Suprapubic skin (tissue), 4 donors: ENCODE measurements around the gene FBXW9. TPM values are rescaled to one million over a fixed set of nuclear protein-coding genes. Genes with fewer than 3 reads are reported as not detected.

Experiments
- DNase-seq, 2 donors: peaks; one replicate each; pipeline ENCODE4 v3.0.0-alpha.2; 2019; ENCODE audit warnings: low spot score in 2 of 2
- H3K27ac ChIP-seq: fragments of 200-600 bp; sonication (generic); one replicate; pipeline ENCODE4 v1.5.1; 2019
- H3K27me3 ChIP-seq: fragments of 200-600 bp; sonication (generic); one replicate; pipeline ENCODE4 v1.5.1; 2019
- H3K36me3 ChIP-seq: fragments of 200-600 bp; sonication (generic); one replicate; pipeline ENCODE4 v1.5.1; 2019
- H3K4me1 ChIP-seq: fragments of 200-600 bp; sonication (generic); one replicate; pipeline ENCODE4 v1.5.1; 2019
- H3K4me3 ChIP-seq: fragments of 200-600 bp; sonication (generic); one replicate; pipeline ENCODE4 v1.5.1; 2019; ENCODE audit warnings: mild to moderate bottlenecking
- H3K9me3 ChIP-seq: fragments of 200-600 bp; sonication (generic); one replicate; pipeline ENCODE4 v1.5.1; 2019
- EP300 ChIP-seq: sonication (generic); formaldehyde crosslinking; IDR thresholded peaks from one replicate; pipeline ENCODE4 v1.6.1; 2017; ENCODE audit warnings: antibody characterized with exemption
- POLR2A ChIP-seq, 2 donors: fragments of 450-650 bp; IDR thresholded peaks; one replicate each; pipeline ENCODE4 v1.6.1; 2017; ENCODE audit warnings: antibody characterized with exemption in 2 of 2, mild to moderate bottlenecking in 2 of 2, moderate library complexity in 2 of 2
- POLR2AphosphoS5 ChIP-seq, 3 donors: sonication (generic); formaldehyde crosslinking; IDR thresholded peaks; one replicate each; pipeline ENCODE4 v1.6.1; 2017; ENCODE audit warnings: antibody characterized with exemption in 3 of 3
- WGBS: methylation state at CpG from one replicate; pipeline ENCODE4 v1.1.5; 2018; 5-methylcytosine and 5-hydroxymethylcytosine counted together
- total RNA-seq, 4 donors: library from RNA; depleted of rRNA; stranded (reverse); fragments of >200 nt; gene quantifications; one replicate each; pipeline ENCODE4 v1.1.0, GENCODE V29; 2016
- TF ChIP-seq, protein P1 (sequence below), 2 donors: fragments of 200-600 bp in 1 of 2; fragments of 450-650 bp in 1 of 2; sonication (generic) in 1 of 2; IDR thresholded peaks; one replicate each; pipeline ENCODE4 v1.5.1; 2016 to 2019; ENCODE audit warnings: antibody characterized with exemption in 2 of 2, mild to moderate bottlenecking in 1 of 2, moderate library complexity in 1 of 2

FBXW9 gene
- 10 to 100 TPM in 3 of 4 donors, 1 to 10 TPM in 1; 9.7 to 13.7 (median 12.3) TPM for total RNA-seq

DNA sequence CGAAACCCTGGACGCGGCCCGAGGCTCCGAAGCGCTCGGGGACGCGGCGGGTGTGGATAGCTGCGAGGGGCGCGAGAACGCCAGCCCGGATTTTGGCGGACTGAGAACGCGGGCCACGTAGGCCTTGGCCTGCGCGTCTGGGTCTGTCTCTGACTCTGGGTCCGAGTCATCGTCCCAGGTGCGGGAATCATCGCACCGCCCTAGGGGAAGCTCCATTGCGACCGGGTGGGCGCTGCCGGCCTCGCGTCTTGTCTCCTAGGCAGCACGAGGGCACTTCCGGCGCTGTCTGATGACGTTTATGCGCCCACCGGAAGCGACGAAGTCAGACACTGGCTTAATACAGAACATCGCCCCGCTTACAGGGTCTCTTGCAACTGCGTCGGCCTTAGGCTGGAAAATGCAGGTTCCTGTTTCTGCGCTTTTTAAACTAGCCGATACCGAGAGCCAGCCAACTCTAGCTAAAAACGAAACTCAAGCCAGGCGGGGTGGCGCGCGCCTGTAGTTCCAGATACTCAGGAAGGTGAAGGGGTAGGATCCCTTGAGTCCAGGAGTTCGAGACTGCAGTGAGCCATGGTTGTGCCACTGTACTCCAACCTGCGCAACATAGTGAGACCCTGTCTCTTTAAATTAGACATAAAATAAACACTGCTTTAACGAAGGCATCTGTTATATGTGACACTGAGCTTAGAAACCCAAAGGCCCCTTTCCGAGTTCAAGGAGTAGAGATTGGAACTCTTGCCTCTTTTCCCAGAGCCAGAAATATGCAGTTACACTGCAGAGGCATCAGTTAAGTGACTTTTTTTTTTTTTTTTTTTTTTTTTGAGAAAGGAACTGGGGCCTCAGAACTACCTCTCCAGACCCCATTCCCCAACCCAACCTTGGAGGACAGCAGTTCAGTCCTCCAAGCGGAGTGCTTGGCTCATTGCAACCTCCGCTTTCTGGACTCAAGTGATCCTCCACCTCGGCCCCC, at the start of gene FBXW9:
FBXW9 (minus strand) TSS at position 266 of the 970 bp plus-strand sequence; CDS start at position 216, 50 bp downstream.
- peaks cover 26% of the 10 kb centered on the region for H3K36me3 ChIP-seq
- H3K4me1 ChIP-seq = peaks cover 22% of the 10 kb centered on the region
- peak within 1 kb of the TSS; percentile 81 for H3K4me3 ChIP-seq
- no peaks in the 10 kb centered on the region for H3K9me3 ChIP-seq
- TF ChIP-seq POLR2A (IDR thresholded peaks at IDR 0.05) = peak in 1 of 2 donors; percentile 33
- no peak for TF ChIP-seq EP300
- peak; percentile 35 to 95 (median 94) for TF ChIP-seq POLR2AphosphoS5 (IDR thresholded peaks at IDR 0.05)
- peak; percentile 98 to 99 for DNase-seq
- WGBS = 29% methylated on average over 12 of the region's 59 CpGs
- H3K27ac ChIP-seq = peak within 1 kb of the TSS; percentile 82
- H3K27me3 ChIP-seq = no peaks in the 10 kb centered on the region

DNA sequence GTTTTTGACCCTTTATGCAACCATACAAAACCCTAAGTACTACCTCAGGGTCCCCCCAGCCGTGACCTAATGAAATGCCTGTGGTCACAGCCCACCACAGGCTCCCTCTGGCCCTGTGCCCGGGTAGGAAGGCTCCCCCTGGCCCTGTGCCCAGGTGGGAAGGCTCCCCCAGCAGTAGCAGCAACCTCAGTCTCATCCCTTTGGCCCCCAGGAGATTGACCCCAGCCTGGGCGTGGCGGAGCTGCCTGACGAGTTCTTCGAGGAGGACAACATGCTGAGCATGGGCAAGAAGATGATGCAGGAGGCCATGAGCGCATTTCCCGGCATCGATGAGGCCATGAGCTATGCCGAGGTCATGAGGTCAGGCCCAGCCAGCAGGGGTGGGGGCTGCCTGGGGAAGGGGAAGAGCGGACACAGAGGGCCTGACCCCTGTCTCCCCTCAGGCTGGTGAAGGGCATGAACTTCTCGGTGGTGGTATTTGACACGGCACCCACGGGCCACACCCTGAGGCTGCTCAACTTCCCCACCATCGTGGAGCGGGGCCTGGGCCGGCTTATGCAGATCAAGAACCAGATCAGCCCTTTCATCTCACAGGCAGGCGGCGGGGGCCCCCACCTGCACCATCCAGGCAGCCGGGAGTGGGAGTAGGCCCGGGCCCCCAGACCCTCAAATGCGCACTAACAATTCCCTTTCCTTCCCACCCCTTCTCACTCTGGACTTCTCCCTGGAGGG, 48.9 kb upstream of the FBXW9 start:
- no peak overlapping the region for H3K27ac ChIP-seq
- TF ChIP-seq POLR2AphosphoS5 (IDR thresholded peaks at IDR 0.05) (no peak), EP300 (no peak), POLR2A (IDR thresholded peaks at IDR 0.05) (no peak)
- TF ChIP-seq, protein P1, sequence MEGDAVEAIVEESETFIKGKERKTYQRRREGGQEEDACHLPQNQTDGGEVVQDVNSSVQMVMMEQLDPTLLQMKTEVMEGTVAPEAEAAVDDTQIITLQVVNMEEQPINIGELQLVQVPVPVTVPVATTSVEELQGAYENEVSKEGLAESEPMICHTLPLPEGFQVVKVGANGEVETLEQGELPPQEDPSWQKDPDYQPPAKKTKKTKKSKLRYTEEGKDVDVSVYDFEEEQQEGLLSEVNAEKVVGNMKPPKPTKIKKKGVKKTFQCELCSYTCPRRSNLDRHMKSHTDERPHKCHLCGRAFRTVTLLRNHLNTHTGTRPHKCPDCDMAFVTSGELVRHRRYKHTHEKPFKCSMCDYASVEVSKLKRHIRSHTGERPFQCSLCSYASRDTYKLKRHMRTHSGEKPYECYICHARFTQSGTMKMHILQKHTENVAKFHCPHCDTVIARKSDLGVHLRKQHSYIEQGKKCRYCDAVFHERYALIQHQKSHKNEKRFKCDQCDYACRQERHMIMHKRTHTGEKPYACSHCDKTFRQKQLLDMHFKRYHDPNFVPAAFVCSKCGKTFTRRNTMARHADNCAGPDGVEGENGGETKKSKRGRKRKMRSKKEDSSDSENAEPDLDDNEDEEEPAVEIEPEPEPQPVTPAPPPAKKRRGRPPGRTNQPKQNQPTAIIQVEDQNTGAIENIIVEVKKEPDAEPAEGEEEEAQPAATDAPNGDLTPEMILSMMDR (IDR thresholded peaks at IDR 0.05) = no peak
- 87% methylated on average over 10 of the region's 22 CpGs for WGBS

DNA sequence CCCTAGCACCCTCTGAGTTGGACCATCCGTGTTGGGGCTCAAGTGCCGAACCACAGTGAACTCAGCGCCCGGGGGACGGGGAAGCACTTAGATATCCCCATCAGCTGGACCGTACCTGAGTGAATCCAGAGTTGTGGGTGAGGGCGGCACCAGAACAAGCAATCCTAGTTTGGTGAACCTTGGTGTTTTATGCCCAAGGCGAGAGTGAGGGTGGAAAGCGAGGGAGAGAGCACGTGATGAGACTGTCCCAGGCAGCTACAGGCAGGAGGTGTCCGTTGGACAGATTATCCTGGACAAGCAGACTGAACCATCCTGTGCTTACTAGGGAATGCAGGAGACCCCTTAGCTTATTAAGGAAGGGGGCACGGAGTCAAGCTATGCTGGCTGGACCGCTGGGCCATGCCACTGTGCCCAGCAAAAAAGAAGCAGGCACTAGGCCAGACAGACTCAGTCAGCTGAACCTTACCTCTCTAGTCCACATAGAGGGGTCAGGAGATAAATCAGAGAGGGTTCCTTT, 41.5 kb upstream of the FBXW9 start:
- Histone ChIP-seq H3K4me3 (peak overlapping the region; percentile 77), H3K36me3 (peaks cover 42% of the 10 kb centered on the region), H3K27me3 (no peaks in the 10 kb centered on the region), H3K9me3 (no peaks in the 10 kb centered on the region), H3K27ac (peak overlapping the region; percentile 94), H3K4me1 (peaks cover 37% of the 10 kb centered on the region)
- TF ChIP-seq, protein P1 (IDR thresholded peaks at IDR 0.05) = no peak
- TF ChIP-seq POLR2A (IDR thresholded peaks at IDR 0.05) (no peak), EP300 (no peak), POLR2AphosphoS5 (IDR thresholded peaks at IDR 0.05) (no peak)
- WGBS = 8% methylated on average over 8 of the region's 13 CpGs
- DNase-seq = no peak

More for the DNA sequence above, 48.9 kb upstream of the FBXW9 start:
- no peak for DNase-seq
- Histone ChIP-seq H3K27me3 (no peaks in the 10 kb centered on the region), H3K4me1 (peaks cover 14% of the 10 kb centered on the region), H3K9me3 (no peaks in the 10 kb centered on the region), H3K36me3 (peaks cover 66% of the 10 kb centered on the region), H3K4me3 (no peak overlapping the region)

DNA sequence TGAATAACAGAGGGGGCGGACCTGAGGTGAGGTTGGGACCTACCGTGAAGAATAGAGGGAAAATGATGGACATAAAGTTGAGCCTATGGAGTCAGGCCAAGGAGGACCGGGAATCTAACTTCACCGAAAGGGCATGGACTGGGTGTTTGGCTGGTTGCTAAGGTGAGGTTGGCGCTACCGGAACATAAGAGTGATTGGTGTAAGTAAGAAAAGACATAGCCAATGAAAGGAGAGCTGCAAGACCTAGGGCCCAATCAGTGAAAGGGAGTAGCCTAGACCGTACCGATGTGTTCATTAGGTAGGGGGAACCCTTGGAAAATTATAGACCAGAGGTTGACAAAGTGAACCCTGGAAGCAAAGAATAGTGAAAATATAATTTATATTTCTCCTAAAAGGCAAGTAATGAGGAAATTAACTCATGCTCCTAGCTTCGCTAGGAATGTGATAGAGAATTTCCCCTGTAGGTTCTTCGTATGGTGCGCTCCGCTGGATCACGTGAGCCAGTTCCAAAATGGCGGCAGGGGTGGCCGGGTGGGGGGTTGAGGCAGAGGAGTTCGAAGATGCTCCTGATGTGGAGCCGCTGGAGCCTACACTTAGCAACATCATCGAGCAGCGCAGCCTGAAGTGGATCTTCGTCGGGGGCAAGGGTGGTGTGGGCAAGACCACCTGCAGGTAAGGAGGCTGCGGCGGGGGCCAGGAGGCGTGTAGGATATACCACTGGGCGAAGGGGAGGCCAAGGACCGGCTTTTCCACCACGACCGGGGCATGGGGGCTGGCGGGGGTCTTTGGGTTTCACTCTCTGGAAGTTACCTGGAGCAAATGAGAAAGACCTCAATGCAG, 40.8 kb upstream of the FBXW9 start, which contains the start of gene GET3:
GET3 (plus strand) TSS at position 503 of the 840 bp plus-strand sequence; CDS start at position 512, 9 bp downstream.
- peaks cover 44% of the 10 kb centered on the region for H3K4me1 ChIP-seq
- WGBS = 0% methylated on average over 24 of the region's 29 CpGs
- DNase-seq = peak; percentile 90 to 96
- TF ChIP-seq, protein P1 (IDR thresholded peaks at IDR 0.05) = no peak
- peak in 1 of 2 donors; percentile 54 for TF ChIP-seq POLR2A (IDR thresholded peaks at IDR 0.05)
- no peak for TF ChIP-seq EP300
- peak; percentile 54 to 87 (median 56) for TF ChIP-seq POLR2AphosphoS5 (IDR thresholded peaks at IDR 0.05)
- H3K27ac ChIP-seq = peak within 1 kb of the TSS; percentile 94
- H3K27me3 ChIP-seq = no peaks in the 10 kb centered on the region
- H3K9me3 ChIP-seq = no peaks in the 10 kb centered on the region
- peak within 1 kb of the TSS; percentile 77 for H3K4me3 ChIP-seq
- H3K36me3 ChIP-seq = peaks cover 35% of the 10 kb centered on the region
